Colonic mucosa (tissue), 4 donors: ENCODE results near the gene NODAL. TPM values are rescaled to one million over a fixed set of nuclear protein-coding genes. Genes with fewer than 3 reads are reported as not detected.

Experiments used
- DNase-seq: peaks from one replicate; pipeline ENCODE4 v3.0.0-alpha.2; 2020
- H3K27ac ChIP-seq: fragments of 200-600 bp; one replicate; pipeline ENCODE4 v1.8.0; 2021
- H3K27me3 ChIP-seq: fragments of 200-600 bp; one replicate; pipeline ENCODE4 v1.8.0; 2021
- H3K36me3 ChIP-seq: fragments of 200-600 bp; one replicate; pipeline ENCODE4 v1.8.0; 2021
- H3K4me1 ChIP-seq: fragments of 200-600 bp; one replicate; pipeline ENCODE4 v1.8.0; 2021; ENCODE audit warnings: mild to moderate bottlenecking
- H3K4me3 ChIP-seq: fragments of 200-600 bp; one replicate; pipeline ENCODE4 v1.8.0; 2021
- H3K9ac ChIP-seq, 2 donors: one replicate each; pipeline ENCODE4 v1.7.0; 2013; ENCODE audit warnings: control low read depth in 2 of 2, low read depth in 2 of 2, low read length in 2 of 2
- H3K9me3 ChIP-seq: fragments of 200-600 bp; one replicate; pipeline ENCODE4 v1.8.0; 2021
- intact Hi-C: fragments of 100-400 bp; cut with DNase I; formaldehyde crosslinking; loops from one replicate; pipeline ENCODE4 v1.14.1; 2022
- total RNA-seq, 2 donors: library from RNA; stranded (reverse); fragmentation: NEBNext Ultra II Directional in 1 of 2; extraction: Animal tissue kit (Norgen Biotek cat#: 25700) in 1 of 2; gene quantifications; one replicate each; pipeline ENCODE4 v1.2.1, GENCODE V29; 2021
- TF ChIP-seq, protein P1 (sequence below): fragments of 200-600 bp; IDR thresholded peaks from one replicate; pipeline ENCODE4 v1.8.0; 2022; ENCODE audit warnings: antibody characterized with exemption, mild to moderate bottlenecking
- donor health status: healthy.
- donor health status: DM: no; HTN: no; CAD: no.
- donor health status: DM: no; HTN: no; CAD: no.

NODAL gene
- total RNA-seq, 2 donors from 2014 or later = 0.17 TPM; not detected in 1

DNA sequence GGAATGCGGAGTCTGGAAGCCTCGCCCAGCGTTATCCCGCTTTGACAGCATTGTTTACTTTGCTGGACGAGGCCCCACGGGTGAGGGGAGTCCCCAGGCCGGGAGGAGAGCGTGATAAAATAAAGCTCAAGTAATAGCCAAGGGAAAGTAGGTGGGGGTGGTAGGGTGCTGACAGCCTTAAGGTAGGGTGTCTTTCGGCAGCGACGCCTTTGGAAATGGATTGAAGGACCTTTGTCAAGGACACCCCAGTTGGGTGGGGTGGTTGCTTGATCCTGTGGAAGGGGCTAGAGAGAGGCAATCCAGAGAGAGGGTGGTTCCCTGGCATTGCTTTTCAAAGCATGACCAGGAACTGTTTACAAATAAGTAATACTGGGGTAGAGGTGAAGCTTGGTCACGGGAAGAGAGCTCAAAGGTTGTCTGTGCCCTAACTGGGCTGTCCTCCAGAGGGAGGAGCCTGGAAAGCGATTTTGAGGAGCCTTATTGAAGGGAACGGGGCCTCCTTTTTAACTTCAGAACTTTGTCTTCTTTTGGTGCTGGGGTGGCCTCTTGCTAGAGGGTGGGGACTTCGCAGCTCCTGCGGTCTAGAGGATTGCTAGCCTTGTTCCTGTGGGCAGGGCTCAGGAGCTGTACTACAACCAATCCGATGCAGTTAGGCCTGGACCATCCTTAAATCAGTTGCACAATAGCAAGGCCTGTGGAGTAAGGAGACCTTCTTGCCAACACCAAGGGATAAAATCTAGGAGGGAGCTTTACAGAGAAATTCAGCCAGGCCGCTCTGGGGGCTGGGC is 36.2 kb downstream of the NODAL start:
- Histone ChIP-seq H3K4me3 (peak overlapping the region; percentile 69), H3K27ac (peak overlapping the region; percentile 95), H3K9me3 (no peaks in the 10 kb centered on the region), H3K27me3 (no peaks in the 10 kb centered on the region), H3K9ac (peak overlapping the region; percentile 98), H3K36me3 (no peaks in the 10 kb centered on the region), H3K4me1 (peaks cover 6% of the 10 kb centered on the region)
- intact Hi-C loops = no loop called here
- peak; percentile 87 for DNase-seq
- TF ChIP-seq, protein P1, sequence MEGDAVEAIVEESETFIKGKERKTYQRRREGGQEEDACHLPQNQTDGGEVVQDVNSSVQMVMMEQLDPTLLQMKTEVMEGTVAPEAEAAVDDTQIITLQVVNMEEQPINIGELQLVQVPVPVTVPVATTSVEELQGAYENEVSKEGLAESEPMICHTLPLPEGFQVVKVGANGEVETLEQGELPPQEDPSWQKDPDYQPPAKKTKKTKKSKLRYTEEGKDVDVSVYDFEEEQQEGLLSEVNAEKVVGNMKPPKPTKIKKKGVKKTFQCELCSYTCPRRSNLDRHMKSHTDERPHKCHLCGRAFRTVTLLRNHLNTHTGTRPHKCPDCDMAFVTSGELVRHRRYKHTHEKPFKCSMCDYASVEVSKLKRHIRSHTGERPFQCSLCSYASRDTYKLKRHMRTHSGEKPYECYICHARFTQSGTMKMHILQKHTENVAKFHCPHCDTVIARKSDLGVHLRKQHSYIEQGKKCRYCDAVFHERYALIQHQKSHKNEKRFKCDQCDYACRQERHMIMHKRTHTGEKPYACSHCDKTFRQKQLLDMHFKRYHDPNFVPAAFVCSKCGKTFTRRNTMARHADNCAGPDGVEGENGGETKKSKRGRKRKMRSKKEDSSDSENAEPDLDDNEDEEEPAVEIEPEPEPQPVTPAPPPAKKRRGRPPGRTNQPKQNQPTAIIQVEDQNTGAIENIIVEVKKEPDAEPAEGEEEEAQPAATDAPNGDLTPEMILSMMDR = no peak

DNA sequence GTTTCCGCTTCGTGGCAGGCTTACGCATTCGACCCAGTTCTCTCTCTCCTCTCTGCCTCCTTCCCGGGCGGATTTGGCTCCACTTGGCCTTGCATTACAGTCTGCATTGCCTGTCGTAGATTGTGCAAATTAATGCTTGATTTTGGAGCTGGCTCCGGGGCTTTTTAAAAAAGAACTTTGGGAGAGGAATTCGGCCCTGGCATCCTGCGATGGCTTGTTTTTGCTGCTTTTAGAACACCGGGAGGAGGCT is 36.8 kb downstream of the NODAL start:
- Histone ChIP-seq H3K27me3 (no peaks in the 10 kb centered on the region), H3K36me3 (no peaks in the 10 kb centered on the region), H3K4me1 (peaks cover 6% of the 10 kb centered on the region), H3K4me3 (peak overlapping the region; percentile 69), H3K9me3 (no peaks in the 10 kb centered on the region), H3K9ac (peak overlapping the region; percentile 98), H3K27ac (peak overlapping the region; percentile 95)
- peak; percentile 55 for DNase-seq
- TF ChIP-seq, protein P1 = no peak
- intact Hi-C loops = no loop called here

DNA sequence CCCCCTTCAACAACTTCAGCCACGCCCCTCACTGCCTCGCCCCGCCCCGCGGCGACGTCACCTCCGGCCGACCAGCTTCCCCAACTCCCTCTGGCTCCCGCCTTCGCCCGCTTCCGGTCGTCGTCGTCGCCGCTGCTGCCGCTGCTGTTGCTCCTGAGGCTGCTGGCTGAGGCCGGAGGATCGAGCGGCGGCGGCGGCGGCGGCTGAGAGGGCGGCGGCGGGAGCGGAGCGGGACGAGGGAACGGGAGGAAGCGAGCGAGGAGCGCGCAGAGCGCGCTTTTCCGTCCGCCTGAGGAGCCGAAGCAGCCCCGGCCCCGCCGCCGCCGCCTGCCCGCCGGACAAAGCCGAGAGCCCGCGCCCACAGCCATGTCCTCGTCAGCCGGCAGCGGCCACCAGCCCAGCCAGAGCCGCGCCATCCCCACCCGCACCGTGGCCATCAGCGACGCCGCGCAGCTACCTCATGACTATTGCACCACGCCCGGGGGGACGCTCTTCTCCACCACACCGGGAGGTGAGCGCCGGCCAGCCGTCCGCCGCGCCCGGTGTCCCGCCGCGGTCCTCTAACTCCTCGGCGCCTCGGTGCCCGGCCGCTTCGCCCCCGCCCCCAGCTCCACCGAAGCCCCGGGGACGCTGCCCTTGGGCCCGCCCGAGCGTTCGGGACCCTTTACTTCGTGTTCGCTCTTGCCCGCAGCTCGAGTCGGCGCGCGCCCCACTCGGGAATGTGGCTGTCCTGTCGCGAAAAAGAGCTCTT is 37.3 kb downstream of the NODAL start, which contains the start of gene EIF4EBP2:
Gene EIF4EBP2 (plus strand): TSS at position 110 of the 751 bp plus-strand sequence. CDS start 257 bp downstream, at position 367.
- Histone ChIP-seq H3K27me3 (no peaks in the 10 kb centered on the region), H3K36me3 (no peaks in the 10 kb centered on the region), H3K9ac (peak within 1 kb of the TSS; percentile 98), H3K27ac (peak within 1 kb of the TSS; percentile 95), H3K4me1 (peaks cover 6% of the 10 kb centered on the region), H3K9me3 (no peaks in the 10 kb centered on the region), H3K4me3 (peak within 1 kb of the TSS; percentile 69)
- intact Hi-C loops = no loop called here
- peak; percentile 100 for DNase-seq
- TF ChIP-seq, protein P1 = no peak

DNA sequence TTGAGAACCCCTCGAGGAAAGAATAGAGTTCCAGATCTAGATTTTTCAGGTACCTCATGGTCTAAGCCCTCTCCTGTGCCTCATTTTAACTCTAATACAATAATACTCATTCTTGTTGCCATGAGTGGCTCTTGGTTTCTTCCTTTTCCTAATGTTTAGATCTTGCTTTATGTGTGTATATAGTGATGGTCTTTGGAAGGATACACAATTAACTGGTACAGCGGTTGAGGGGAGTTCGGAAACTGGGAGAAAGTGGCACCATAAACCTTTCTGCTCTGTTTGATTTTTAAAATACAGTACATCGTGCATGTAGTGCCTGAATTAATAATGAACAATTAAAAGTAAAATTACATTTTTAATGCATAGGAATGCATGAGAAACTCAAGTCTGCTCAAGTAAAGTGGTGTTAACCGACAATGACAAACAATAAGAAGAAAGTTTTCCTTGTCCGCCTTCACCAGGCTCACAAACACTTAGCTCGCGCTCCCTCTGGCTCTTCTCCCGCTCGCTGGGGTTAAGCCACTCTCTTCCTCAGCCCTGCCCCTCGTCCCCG is 37.9 kb downstream of the NODAL start:
- intact Hi-C loops = no loop called here
- Histone ChIP-seq H3K9ac (peak overlapping the region in 1 of 2 donors; percentile 30), H3K27ac (peak overlapping the region; percentile 95), H3K36me3 (no peaks in the 10 kb centered on the region), H3K27me3 (no peaks in the 10 kb centered on the region), H3K4me1 (peaks cover 6% of the 10 kb centered on the region), H3K9me3 (no peaks in the 10 kb centered on the region), H3K4me3 (peak overlapping the region; percentile 69)
- TF ChIP-seq, protein P1 = no peak
- DNase-seq = no peak

DNA sequence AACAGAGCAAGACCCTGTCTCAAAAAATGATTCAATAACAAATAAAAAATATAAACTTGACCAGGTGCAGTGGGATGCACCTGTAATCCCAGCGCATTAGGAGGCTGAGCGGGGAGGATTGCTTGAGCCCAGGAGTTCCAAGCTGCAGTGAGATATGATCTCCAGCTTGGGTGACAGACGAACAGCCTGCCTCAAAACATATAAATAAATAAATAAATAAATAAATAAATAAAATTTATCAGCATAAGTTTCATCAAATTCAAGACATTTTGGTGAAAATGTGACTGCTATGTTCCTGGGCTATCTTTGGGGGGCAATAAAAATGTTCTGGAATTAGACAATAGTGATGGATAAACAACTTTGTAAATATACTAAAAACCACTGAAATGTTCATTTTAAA is 42.3 kb downstream of the NODAL start:
- Histone ChIP-seq H3K36me3 (no peaks in the 10 kb centered on the region), H3K9ac (no peak overlapping the region), H3K27me3 (no peaks in the 10 kb centered on the region), H3K4me3 (no peak overlapping the region), H3K27ac (no peak overlapping the region), H3K9me3 (no peaks in the 10 kb centered on the region), H3K4me1 (peaks cover 3% of the 10 kb centered on the region)
- TF ChIP-seq, protein P1 = no peak
- no peak for DNase-seq
- intact Hi-C loops = no loop called here
